MG63 (cell line): ENCODE results near the gene CALCR. TPM values are rescaled to one million over a fixed set of nuclear protein-coding genes. Genes with fewer than 3 reads are reported as not detected.

Experiments
- DNase-seq: peaks from one replicate; pipeline ENCODE4 v3.0.0-alpha.2; 2020
- H3K27me3 ChIP-seq: fragments of 250-450 bp; sonication (Bioruptor Pico); 2 replicates; pipeline ENCODE4 v1.5.1; 2020; ENCODE audit warnings: mild to moderate bottlenecking, moderate library complexity
- H3K36me3 ChIP-seq: fragments of 250-450 bp; sonication (Bioruptor Pico); 2 replicates; pipeline ENCODE4 v1.5.1; 2020; ENCODE audit warnings: mild to moderate bottlenecking, moderate library complexity
- H3K4me3 ChIP-seq: fragments of 250-450 bp; sonication (Bioruptor Pico); 2 replicates; pipeline ENCODE4 v1.5.1; 2020; ENCODE audit warnings: mild to moderate bottlenecking, moderate library complexity
- H3K9me3 ChIP-seq: fragments of 250-450 bp; sonication (Bioruptor Pico); 2 replicates; pipeline ENCODE4 v1.5.1; 2020; ENCODE audit warnings: mild to moderate bottlenecking, moderate library complexity
- total RNA-seq: library from RNA; depleted of rRNA; stranded (reverse); fragments of >200 nt; shearing (Covaris generic); gene quantifications from 2 replicates; pipeline ENCODE4 v1.2.3, GENCODE V29; 2014; ENCODE audit warnings: low replicate concordance

CALCR gene
- total RNA-seq, 1 experiment from 2014 or later = not detected

DNA sequence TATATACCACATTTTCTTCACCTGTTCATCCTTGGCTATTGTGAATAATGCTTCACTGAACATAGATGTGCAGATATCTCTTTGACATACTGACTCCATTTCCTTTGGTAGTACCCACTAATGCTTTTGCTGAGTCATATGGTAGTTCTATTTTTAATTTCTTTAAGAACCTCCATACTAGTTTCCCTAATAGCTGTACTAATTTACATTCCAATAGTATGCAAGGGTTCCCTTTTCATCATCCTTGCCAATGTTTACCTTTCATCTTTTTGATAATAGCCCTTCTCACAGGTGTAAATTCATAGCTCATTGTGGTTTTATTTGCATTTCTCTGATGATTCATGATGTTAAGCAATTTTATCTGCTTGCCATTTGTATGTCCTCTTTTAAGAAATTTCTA lies 159.9 kb downstream of the CALCR start:
- Histone ChIP-seq H3K27me3 (no peaks in the 10 kb centered on the region), H3K4me3 (no peak overlapping the region), H3K9me3 (no peaks in the 10 kb centered on the region), H3K36me3 (no peaks in the 10 kb centered on the region)
- DNase-seq = no peak

DNA sequence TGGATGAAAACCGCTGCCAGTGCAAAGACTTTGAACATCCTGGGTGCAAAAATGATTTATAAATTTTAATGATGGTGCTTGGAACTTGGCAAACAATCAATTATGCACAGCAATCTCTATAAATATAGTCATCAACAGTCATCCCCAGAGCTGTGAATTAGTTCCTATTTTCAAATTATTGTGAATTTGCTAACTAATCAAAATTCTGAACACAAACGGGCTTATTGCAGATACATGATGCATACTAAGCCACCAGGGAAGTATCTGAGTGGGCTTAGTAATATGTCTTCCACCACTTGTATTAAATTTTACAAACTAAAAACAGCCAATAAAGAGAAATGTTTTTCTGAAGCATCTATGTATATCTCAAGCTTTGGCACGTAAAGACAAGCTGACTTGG lies 165.2 kb downstream of the CALCR start:
- H3K4me3 ChIP-seq = no peak overlapping the region
- H3K9me3 ChIP-seq = no peaks in the 10 kb centered on the region
- H3K27me3 ChIP-seq = no peaks in the 10 kb centered on the region
- DNase-seq = no peak
- H3K36me3 ChIP-seq = no peaks in the 10 kb centered on the region

DNA sequence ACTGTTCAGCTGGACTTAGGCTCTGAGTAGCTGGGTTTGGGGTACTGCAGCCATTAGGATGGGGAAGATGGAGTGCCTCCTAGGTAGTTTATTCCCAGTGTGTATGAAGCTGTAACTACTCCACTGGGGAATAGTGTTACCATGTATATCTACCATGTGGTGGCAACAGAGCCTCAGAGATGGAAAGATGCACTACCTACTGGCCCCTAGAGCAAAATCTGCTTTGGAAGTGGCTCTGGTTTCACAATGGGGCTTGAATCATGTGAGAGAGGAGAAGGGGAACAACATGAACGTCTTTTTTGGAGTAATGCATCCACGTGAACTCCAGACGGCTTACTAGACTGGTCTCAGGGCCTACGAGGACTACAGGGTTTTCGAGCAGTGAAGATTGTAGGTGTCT lies 167.3 kb downstream of the CALCR start:
- Histone ChIP-seq H3K36me3 (no peaks in the 10 kb centered on the region), H3K4me3 (no peak overlapping the region), H3K9me3 (no peaks in the 10 kb centered on the region), H3K27me3 (no peaks in the 10 kb centered on the region)
- no peak for DNase-seq

DNA sequence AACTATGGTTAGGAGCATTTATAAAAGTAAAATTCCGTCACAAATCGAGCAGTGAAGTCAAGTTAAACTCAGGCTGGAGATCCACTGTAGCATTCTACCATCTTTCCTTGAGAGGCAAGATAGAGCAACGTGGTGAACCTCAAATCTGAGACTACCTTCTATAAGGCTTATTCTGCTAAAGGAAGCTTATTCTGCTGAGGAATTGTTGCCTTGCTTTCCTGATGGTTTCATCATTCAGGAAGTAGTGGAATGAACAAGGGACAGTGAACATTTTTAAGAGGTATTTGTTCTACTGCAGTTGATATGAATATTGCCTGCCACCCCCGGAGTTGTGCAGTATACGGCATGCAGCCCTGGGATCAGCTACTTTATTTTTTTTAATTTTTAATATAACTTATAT lies 171.6 kb downstream of the CALCR start:
- no peak for DNase-seq
- Histone ChIP-seq H3K36me3 (no peaks in the 10 kb centered on the region), H3K27me3 (no peaks in the 10 kb centered on the region), H3K9me3 (no peaks in the 10 kb centered on the region), H3K4me3 (no peak overlapping the region)

DNA sequence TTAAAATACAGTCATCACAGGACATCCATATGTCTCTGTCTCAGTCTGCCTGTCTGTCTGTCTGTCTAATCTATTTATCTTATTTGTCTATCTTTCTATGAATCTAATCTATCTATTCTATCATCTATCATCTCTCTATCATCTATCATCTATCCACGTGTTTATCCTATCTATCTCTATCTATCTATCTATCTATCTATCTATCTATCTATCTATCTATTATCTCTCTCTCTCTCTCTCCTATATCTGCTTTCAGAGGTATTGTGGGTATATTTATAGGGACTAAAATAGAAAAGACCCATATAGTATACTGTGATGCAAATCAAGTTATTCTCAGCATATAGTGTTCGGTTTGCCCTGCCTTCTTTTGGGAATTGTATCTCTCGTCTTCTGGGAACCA lies 174.9 kb downstream of the CALCR start:
- H3K27me3 ChIP-seq = no peaks in the 10 kb centered on the region
- DNase-seq = no peak
- no peaks in the 10 kb centered on the region for H3K9me3 ChIP-seq
- no peak overlapping the region for H3K4me3 ChIP-seq
- H3K36me3 ChIP-seq = no peaks in the 10 kb centered on the region

DNA sequence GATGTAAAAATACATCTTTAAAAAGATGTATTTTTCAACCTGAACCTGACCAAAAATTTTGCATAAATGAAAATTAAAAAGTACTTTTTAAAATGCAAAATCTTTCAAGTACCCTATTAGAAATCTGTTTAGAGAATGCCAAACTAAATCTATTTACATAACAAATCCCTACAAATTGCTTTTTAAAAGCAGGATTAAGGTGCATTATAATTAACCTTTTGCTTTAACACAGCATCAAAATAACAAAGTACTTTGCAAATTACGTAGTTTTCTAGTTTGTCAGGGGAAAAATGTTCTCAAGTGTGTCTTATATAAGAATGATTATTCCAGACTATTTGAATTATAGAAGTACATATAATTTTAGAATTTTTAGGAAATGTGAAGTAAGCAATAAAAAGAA lies 181.5 kb downstream of the CALCR start:
- Histone ChIP-seq H3K36me3 (no peaks in the 10 kb centered on the region), H3K4me3 (no peak overlapping the region), H3K9me3 (no peaks in the 10 kb centered on the region), H3K27me3 (no peaks in the 10 kb centered on the region)
- DNase-seq = no peak

DNA sequence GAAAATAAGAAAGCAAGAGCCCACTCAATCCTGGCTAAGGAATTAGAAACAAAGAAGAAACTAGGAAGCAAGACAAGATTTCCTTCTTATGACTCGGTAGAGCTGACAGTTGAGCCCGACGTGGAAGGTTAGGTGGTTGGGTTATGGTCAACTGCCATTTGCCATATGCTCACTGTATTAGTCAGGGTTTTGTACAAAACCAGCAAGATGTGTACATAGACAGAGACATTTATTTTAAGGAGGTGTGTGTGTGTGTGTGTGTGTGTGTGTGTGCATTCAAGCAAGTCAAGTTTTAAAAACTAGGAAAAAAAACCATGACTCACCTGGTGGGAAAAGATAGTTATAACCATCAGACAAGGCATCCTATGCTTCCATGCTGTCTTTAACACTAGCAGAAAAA lies 183.9 kb downstream of the CALCR start:
- H3K36me3 ChIP-seq = no peaks in the 10 kb centered on the region
- no peaks in the 10 kb centered on the region for H3K9me3 ChIP-seq
- no peaks in the 10 kb centered on the region for H3K27me3 ChIP-seq
- no peak overlapping the region for H3K4me3 ChIP-seq
- DNase-seq = no peak

DNA sequence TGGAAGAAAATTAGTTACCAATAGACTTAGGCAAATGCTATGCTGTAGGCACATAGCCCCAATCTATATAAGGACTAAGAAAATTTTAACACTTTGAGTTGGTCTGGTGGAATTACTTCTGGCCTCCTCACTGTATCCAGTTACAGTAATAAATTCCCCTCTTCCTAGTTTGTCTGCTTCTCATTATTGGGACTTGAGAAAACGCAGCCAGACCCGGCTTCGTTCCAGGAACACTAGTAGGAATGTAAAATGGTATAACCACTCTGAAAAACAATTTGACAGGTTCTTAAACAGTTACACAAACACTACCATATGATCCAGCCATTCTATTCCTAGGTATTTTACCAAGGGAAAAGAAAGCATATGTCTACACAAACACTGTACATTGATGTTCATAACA lies 192.2 kb downstream of the CALCR start:
- no peak for DNase-seq
- no peaks in the 10 kb centered on the region for H3K27me3 ChIP-seq
- no peaks in the 10 kb centered on the region for H3K36me3 ChIP-seq
- peaks cover 2% of the 10 kb centered on the region; the same call in 1 of the 2 replicates for H3K9me3 ChIP-seq
- H3K4me3 ChIP-seq = no peak overlapping the region

DNA sequence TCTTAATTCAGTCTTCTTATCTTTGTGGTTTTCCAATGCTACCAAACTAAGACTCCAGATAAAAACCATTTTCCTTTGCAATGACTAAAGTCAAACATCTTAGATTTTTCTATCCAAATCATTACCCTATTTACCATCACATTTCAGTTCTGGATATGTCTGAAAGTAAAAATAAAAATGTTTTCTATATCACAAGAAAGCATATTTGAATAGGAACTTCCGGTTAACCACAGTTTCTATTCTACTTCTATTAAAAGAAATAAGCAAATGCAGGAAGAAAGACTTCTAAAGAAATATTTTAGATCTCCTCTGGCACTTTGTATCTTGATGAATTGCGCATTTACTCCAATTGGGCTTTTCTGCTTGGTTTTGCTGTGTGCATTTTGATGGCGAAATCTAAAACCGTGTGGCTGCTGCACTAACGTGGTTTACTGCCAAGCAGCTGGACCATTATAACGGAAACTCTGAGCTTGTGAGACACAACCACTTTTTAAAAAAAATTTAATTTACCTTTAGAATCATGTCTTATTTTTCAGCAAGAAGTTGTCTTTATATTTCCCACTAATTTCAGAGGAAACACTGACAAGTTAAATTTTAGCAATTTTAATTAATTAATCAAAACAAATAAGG lies 196.3 kb downstream of the CALCR start:
- Histone ChIP-seq H3K9me3 (peaks cover 2% of the 10 kb centered on the region; the same call in 1 of the 2 replicates), H3K4me3 (no peak overlapping the region), H3K36me3 (no peaks in the 10 kb centered on the region), H3K27me3 (no peaks in the 10 kb centered on the region)
- no peak for DNase-seq

DNA sequence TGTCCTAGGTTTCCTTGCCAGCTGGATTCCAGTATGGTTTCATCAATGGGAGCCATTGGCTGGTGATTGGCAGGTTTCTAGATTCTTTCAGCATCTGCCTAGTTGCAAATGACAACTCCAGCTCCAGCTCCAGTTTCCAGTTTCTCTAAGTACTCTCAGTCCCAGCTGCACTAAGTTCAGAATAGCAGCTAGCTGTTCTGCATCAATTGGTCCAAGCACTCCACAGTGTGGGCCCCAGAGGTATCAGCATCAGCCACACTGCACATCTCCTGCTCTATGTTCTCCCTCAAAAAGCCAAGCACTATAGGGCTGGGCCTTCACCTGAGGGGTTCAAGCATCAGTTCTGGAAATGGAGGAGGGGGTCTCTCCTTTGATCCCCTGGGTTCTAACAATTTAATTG lies 198.9 kb downstream of the CALCR start:
- Histone ChIP-seq H3K4me3 (no peak overlapping the region), H3K9me3 (peaks cover 2% of the 10 kb centered on the region; the same call in 1 of the 2 replicates), H3K27me3 (no peaks in the 10 kb centered on the region), H3K36me3 (no peaks in the 10 kb centered on the region)
- no peak for DNase-seq
